HG02973 (cell line): Measurements from ENCODE around the gene NT5DC3.

Experiments
- ATAC-seq: cut with Tn5 transposase; IDR thresholded peaks from one replicate; pipeline ENCODE4 v1.9.1; 2021; ENCODE audit warnings: moderate library complexity; ENCODE audit not compliant: unreplicated experiment

NT5DC3 gene

DNA sequence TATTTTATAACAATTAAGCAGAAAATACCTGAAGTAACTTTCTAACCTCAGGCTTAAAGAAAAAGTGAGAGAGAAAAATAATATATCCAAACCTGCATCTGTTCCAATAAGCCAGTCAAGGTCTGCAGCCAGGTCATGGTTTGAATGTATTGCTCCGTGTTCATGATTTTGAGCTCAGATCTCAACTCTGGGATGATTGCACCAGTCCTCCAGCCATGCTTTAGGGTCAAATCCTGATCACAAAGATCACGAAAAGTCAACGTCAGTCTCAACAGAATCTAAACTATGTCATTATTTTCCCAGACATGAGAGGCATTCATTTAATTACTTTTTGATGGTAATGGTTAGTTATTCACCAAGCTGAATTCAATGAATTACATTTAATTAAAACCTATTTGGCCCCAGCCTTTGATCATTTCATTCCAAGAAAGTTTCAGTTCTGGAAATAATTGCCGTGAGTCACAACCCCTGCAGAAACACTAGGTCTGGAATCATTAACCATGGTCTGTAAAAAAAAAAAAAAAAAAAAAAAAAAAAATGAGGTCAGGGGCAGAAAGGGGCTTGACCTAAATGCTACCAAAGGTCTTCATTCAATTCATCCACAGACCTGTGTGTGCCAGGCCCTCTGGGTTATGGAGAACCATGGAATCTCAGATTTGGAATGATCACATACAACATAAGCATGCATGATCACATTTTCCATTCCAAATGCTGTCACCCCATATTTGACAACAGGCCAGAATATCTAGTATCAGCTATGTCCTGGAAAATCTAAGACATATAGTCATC, 55.6 kb downstream of the NT5DC3 start:
- ATAC-seq = no peak

DNA sequence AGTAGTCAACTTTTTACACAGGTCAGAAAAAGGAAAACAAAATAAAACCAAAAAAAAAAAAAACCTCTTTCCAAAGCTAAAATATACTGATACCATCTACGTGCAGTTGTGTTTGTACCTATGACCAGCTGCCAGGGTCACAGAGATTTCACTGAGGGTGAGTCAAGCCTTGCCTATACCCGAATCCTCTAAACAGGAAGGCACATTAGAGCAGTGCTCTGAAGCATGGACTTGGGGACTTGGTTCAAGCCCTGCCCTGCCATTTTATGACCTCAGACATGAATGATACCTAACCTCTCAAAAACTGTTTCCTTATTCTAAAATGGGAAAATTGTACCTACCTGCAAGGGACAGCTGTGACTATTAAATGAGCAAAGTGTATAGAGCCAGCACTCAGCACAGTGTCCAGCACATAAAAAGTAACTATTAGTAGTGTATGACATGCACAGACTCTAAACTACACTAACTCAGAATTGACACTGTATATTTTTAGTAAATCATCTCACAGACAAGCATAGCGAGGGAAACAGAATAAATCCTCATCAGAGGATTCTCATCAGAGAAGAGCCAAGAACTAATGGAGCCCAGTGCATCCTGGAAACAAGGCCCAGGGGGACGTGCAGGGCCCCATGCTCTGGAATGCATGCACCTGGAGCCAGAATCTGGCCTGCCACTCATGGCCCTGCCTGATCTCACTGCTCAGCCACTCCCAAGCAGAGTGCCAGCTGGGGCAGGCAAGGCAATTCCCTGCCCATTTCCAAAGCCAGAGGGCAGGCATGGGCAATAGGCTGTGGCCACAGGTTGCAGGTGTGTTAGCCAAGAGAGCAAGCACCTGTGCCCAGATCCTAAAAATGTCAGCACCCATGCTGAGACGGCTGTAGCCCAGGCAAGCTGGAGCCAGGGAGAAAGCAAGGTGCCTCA, 57.0 kb downstream of the NT5DC3 start:
- ATAC-seq = no peak

DNA sequence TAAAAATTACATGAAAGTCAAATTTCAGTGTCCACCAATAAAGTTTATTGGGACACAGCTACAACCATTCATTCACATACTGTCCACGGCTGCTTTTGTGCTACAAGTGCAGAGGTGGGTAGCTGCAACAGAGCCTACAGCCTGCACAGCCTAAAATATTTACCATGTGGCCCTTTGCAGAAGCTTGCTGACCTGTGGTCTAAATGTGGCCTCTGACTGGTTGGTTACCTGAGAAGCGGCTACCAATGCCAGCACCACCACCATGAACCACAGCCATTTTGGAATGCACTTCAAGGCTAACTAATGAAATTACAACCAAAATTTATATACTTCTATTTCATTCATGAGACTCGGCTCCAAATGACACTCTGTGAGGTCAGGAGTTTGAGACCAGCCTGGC, 58.6 kb downstream of the NT5DC3 start:
- ATAC-seq = no peak

DNA sequence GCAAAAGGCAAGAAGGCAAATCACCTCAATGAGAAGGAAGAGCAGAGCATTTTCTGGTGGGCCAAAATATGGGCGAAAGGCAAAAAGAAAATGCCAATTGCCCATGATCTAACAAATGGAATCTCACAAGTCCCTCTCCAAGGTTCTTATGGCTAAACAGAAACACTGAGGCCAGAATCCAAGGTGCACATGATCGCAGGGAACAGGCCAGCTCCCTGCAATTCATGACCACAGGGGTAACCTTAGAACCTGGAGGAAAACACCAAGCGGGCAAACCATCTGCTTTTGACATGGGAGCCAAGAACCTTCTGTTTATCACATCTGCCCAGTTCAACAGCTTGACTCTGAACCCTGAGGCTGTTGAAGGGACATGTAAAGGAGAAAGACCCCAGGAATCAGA, 60.0 kb downstream of the NT5DC3 start:
- no peak for ATAC-seq

DNA sequence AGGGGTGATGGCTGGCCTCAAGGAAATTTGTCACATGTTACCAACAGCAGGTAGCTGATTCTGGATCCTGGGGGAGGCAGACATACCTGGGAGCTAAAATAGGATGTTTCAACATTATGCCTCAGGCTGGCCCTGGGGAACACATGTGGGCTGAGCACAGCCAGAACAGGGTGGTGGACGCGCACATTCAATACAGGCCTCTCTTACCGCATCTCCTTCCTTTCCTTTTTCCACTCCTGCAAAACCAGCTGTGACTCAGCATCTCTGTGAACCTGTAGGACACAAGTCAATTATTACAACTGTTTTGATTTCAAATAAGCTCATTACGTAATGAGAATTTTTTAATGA, 61.0 kb downstream of the NT5DC3 start:
- no peak for ATAC-seq

DNA sequence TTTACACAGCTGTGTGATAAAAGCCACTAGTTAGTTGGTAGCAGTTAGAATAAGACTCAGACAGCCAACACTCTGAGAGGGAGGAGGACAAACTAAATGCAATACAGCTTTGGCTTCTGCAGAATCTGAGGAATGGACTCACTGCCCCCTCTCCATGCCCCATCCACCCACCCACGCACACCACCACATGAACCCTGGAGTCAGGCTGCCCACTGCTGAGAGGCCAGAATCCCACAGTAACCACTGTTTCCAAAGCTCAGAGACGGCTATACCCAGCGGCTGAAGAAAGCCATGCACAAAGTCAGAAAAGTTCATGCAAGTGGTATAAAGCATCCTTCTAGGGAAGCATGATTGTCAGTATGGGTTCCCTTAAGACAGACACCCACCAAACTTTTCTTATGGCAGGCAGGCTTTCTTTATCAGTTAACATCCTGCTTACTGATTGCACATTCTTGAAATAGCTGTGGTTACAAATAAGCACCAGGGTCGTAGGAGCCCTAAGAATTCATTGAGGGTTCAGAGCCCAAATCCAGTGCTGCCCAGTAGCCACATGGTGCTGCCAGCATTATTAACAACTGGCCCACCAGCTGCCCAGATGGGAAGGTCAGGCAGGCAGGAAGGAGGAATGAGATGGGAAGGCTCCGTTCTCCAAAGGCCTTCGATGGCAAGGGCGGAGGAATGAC, 61.5 kb downstream of the NT5DC3 start:
- no peak for ATAC-seq

DNA sequence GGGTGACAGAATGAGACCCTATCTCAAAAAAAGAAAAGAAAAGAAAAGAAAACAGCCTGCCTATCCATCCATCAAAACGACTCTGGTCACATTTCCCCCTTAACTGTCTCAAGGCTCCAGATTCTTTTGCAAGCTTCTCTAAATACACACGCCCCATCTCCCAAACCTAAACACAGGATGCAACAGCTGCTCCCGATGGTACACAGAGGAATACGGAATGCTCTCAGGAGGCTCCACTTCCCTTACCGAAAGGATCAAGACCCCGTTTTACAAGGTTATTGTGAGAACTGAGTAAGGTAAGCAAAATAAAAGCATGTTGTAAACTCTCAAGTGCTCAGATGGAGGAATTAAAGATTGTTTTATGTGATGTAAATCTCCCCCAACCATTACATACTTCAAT, 62.3 kb downstream of the NT5DC3 start:
- ATAC-seq = no peak

DNA sequence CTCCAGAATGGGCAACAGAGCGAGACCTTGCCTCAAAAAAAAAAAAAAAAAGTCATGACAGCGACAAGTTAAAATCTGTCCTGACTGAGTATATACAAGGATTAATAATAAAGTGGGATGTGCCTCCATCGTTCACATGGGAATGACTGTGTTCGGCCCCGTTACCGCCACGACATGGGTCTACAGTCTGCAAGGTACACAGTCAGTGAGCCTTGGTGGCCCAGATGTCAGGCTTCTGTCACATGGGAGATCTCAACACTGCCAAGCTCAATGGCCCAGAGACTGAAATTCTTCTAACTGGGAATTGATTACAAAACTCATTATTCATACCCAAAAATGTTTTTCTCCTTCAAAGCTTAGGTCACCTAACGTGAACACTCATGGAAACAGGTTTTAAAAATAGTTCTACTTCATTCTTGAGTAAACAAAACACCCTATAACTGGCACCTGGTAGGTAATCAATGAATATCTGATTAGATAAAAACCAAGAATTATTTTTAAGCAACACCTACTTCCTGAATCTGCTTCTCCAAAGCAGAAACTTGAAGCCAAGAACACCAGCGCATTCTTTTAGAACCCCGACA, 66.0 kb downstream of the NT5DC3 start:
- no peak for ATAC-seq

DNA sequence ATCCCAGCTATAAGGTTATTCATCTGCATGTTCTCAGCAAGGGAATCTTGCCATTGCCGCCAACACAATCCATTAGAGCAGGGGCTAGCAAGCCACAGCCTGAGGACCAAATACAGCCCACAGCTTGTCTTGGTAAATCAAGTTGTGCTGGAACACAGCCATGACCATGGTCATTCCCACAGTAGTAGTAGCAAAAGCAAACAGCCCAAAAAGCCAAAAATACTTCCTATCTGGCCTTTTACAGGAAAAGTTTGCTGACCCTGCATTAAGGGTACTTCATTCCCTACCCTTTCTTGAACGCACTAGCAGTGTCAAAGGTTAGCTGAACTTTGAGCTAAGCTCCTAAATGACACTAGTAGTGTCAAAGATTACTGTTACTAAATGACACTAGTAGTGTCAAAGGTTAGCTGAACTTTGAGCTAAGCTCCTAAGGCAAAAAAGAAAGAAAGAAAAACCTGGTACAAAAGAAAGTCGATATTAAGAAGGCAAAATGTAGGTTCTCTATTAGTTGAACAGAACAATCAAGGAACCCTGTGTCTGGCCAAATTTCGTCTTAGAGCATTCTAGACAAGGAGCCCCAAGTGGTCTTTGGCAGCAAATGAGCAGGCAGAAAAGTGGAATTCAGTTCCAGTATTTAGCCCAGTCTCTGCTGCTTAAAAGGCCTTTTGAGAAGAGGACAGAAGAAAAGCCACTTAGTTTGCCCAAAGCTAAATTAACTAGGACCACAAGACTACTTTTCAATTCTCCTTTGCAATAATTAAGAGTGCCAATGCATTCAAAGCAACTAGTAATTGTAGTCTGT, 67.7 kb downstream of the NT5DC3 start:
- ATAC-seq = no peak

DNA sequence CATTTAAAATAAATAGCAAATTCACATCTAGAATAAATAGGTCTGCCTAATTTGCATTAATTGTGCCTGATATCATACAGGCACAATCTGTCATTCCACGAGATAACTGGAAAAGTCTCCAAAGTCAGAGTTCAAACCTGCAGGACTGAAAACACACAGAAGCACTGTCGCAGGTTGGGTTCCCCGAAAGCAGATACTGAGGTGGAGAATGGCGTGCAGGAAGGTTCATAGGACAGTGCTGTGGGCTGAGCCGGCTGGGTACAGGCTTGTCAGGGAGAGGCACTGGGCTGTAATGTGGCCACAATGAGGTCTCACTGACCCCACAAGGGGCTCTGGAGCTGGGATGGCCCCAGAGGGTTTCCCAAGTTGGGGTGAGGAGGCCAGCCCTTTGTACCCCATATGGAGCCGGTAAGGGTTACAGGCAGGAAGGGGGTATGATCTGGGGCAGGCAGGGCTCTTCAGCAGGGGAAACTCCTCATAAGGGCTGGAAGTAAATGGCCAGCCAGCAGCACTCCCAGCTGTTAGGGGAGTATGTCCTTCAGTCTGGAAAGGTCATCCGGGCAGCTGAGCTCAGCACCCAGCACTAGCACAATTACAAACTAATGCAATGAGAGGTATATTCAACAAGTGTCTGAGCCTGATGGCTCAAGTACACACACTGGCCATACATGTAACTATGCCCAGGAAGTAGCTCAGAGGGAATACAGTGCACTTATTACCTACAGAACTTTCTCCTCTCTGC, 68.5 kb downstream of the NT5DC3 start:
- ATAC-seq = no peak

DNA sequence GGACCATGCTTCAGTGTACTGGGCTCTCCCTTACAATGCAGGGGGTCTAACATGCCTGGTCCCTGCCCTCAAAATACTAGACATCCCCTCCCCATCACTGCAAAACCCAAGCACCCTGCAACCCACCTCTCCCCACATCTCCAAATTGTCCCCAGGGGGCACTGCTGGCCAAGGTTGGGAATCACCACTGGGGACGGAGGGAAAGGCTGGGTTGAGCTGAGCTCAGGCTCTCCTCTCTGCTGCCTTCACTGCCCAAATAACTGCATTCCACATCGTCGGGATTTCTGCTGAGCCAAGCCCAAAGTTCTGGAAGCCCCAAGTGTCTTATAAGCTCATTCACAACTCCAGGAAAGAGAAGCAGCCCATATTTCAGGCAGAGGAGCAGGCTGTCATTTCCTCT, 69.6 kb downstream of the NT5DC3 start:
- ATAC-seq = no peak

DNA sequence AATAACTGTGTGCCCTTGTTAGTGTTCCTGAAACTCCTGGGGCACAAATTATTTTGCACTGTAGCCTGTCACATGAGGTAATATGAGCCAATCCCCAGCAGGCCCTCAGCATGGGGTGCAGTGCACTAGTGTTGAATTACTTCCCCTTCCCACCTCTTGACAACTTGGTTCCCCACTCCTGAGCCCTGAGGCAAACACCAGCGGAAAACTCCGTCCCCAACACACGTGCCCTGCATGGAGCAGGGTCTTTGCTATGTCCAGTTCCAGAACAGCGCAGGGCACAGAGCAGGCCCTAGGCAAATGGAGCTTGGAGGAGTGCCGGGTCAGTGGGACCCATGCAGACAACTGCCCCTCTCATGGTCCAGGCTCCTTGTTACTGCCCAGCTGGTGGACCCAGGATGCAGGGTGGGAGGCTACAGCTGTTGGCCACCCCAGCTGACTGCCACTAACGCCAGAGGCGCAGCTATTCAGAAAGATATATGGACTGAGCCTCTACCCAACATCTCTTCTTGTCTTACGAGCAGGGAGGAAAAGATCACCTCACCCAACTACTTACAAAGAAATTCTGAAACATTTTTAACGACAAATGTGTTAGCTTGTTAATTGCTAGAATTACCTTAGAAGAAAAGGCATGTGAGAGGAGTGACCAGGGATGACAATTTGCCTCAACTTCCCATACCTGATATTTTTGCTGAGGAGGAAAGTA, 71.6 kb downstream of the NT5DC3 start:
- ATAC-seq = no peak

DNA sequence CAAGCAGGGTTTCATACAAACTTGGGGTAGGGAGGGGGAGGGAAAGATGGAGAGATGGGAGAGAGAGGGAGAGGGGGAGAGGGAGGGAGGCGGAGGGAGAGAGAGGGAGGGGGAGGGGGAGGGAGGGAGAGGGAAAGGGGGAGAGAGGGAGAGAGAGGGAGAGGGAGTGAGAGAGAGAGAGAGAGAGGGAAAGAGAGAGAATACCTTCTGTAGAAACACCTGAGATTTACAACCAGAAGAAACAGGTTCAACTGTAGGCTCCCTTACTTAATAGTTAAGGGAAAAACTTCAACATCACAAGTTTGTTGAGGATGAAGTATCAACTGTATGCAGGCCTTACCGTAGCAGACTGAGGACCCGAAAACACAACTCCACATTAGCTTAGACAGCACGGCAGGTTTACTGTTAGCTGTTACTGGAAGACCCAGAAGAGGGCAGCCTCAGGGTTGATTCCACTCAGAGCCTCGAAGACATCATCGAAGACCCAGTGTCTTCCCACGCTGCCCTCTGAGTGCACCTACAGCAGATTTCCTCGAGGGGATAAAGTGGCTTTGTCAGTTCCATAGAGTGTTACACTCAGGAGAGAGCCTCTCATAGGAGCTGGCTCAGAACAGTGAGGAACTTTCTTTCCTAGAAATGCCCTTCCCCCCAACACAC, 72.4 kb downstream of the NT5DC3 start:
- no peak for ATAC-seq

DNA sequence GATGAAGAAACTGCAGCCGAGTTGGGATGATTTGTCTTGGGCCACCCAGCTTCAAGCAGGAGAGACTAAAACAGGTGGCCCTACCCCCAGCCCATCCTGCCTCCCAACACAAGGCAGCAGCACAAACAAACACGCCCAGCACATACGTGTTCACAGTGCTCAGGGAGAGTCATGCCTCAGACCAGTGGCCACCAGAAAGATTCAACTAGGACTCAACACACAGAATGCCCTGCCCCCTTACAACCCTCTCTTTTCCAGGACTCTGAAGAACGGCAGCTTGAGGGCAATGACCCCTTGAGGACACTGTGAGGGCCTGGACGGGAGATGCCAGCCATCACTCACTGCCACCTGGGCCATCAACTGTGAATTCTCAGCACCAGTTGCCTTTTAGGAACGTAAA, 75.0 kb downstream of the NT5DC3 start:
- no peak for ATAC-seq

DNA sequence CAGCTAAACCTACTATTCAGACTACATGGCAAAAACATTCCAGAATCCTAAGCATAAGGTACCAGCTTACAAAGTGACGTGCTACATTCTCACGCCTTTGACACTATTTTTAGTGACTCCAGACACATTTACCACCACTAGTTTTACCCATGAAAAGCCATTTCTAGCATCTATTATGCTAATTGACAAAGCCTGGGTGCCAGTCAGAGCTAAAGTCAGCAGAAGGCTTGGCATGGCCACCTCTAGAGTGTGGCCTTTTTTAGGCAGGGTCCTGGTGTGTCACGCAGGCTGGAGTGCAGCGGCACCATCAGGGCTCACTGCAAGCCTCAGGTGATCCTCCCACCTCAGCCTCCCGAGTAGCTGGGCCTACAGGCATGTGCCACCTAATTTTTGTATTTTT, 75.7 kb downstream of the NT5DC3 start:
- no peak for ATAC-seq

DNA sequence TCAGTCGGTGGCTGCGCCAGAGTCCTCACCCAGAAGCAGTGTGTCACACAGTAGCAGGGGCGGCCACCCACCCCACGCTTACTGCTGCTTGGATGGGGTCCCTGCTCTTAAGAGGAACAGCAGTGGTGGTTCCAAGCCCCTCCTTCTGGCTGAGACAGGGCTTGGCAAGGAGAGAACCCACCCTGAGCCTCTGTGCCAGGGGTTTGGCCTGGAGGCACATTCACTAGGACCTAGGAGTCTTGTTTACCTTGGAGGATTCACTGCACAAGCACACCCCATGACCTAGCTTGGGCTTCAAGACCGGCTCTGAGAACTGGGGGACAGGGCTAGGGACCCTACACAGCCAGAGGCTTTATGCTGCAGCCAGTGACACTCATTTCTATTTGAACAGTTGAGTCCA, 78.6 kb downstream of the NT5DC3 start:
- ATAC-seq = no peak

DNA sequence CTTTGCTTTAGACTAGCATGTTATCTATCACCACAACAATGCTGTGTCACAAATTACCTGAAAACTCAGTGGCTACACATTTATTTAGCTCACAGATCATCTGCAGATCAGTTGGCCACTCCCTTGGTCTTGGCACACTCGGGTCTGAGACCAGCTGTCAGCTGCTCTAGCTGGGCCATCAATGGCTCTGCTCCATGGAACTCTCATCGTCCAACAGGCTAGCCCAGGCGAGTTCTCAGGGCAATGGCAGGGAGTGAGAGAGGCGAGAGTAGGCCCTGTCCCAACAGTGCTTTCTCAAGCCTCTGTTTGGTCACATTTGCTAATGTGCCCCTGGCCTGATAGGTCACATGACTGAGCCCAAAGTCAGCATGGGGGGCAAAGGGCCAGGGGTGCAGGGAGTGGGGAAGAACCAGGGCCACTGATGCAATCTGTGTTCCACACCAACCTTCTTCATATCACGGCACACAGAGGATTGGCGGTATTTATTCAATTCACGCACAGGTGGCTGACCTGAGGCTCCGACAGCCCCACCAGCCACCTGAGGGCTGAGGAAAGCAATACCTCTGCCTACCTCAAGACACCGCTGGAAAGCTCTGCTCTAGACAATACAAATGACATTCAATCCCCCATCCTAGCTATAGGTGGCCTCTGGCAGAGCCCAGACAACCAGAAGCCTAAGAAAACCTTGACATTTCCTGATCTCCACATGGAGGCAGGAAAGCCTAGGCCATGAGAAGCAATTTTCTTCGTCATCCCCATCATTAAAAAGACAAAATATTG, 82.5 kb downstream of the NT5DC3 start:
- ATAC-seq = no peak

DNA sequence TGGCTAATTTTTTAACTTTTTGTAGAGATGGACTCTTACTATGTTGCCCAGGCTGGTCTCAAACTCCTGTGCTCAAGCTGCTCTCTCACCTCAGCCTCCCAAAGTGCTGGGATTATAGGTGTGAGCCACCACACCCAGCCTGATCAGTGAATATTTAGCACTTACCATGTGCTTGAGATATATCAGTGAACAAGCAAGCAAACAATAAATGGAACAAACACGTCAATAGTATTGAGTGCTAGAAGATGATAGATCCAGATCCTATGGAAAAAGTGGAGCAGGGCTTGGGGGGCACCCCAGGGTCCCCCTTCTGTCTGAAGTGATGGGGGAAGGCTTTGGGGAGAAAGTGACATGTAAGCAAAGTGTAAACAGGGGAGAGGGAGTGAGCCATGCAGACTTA, 83.8 kb downstream of the NT5DC3 start:
- ATAC-seq = no peak
